Ishikawa (cell line): ENCODE data around the gene TFB2M.
A peak's percentile ranks its signal among the peaks of the same experiment; 100 is the strongest.

Experiments used
- CEBPB ChIP-seq: IDR thresholded peaks from 2 replicates; pipeline ENCODE4 v1.6.1; 2012
- CREB1 ChIP-seq: IDR thresholded peaks from 2 replicates; pipeline ENCODE4 v1.6.1; 2012; ENCODE audit warnings: low read depth
- FOXM1 ChIP-seq: IDR thresholded peaks from 2 replicates; pipeline ENCODE4 v1.6.1; 2012; ENCODE audit warnings: low read depth, borderline replicate concordance
- NFIC ChIP-seq: IDR thresholded peaks from 2 replicates; pipeline ENCODE4 v1.6.1; 2012
- RAD21 ChIP-seq: IDR thresholded peaks from 2 replicates; pipeline ENCODE4 v1.6.1; 2012; ENCODE audit warnings: low read depth
- REST ChIP-seq: IDR thresholded peaks from 2 replicates; pipeline ENCODE4 v1.6.1; 2012; ENCODE audit warnings: low read depth, mild to moderate bottlenecking
- TAF1 ChIP-seq: IDR thresholded peaks from 2 replicates; pipeline ENCODE4 v1.6.1; 2012; ENCODE audit warnings: low read depth, mild to moderate bottlenecking
- TCF12 ChIP-seq: IDR thresholded peaks from 2 replicates; pipeline ENCODE4 v1.6.1; 2012; ENCODE audit warnings: low read depth
- USF1 ChIP-seq: IDR thresholded peaks from 2 replicates; pipeline ENCODE4 v1.6.1; 2012
- YY1 ChIP-seq: IDR thresholded peaks from 2 replicates; pipeline ENCODE4 v1.6.1; 2012; ENCODE audit warnings: low read depth
- ZBTB7A ChIP-seq: IDR thresholded peaks from 2 replicates; pipeline ENCODE4 v1.6.1; 2012; ENCODE audit warnings: low read depth
- TF ChIP-seq, protein P1 (sequence below): IDR thresholded peaks from 2 replicates; pipeline ENCODE4 v1.6.1; 2012

DNA sequence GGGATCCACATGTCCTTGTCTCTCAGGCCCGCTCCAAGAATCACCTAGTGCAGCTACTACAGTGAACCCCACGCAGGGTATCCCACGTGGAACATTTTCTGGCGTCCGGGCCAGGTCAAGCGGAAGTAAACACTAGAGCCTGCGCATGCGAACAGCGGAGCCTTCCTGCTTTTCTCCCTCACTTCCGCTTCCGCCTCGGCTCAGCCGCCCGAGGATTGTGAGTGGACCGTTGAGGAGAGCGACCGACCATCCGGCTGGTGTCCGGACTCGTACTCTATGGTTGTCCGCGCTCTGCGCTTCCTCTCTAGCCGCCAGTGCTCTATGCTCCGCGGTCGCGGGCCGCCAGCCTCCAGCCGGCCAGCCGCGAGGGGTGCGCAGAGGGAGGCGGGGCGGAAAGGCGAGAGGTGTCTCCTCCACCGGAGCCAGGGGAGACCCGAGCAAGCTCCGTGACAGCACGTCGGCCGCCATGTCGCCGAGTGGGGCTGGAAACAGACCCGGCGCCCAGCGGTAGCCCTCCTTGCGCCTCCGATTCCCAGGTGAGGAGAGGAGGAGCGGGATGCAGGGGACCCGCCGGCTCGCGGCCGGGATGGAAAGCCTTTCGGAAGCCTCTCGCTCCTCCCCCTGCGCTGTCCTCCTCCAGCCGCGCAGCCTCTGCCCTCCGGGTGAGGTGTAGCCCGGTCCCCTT lies at the start of gene TFB2M, which contains the start of gene CNST:
- TF ChIP-seq NFIC (no peak; the same call in 1 of the 2 replicates), ZBTB7A (no peak), TCF12 (peak; percentile 57), TAF1 (peak; percentile 77), CEBPB (no peak), REST (no peak), USF1 (peak; percentile 77), RAD21 (no peak), CREB1 (peak; percentile 74), YY1 (peak; percentile 74), FOXM1 (peak; percentile 47; the same call in 1 of the 2 replicates)
- TF ChIP-seq, protein P1, sequence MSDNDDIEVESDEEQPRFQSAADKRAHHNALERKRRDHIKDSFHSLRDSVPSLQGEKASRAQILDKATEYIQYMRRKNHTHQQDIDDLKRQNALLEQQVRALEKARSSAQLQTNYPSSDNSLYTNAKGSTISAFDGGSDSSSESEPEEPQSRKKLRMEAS: peak; percentile 99
